Mesendoderm (in vitro differentiated cells): Measurements from ENCODE around the gene C11orf16.

Experiments
- DNase-seq: peaks from one replicate; pipeline ENCODE4 v3.0.0; 2013
- H2AK5ac ChIP-seq: 2 replicates; pipeline ENCODE4 v1.6.1; 2013; ENCODE audit warnings: low read length, inconsistent platforms
- H2BK120ac ChIP-seq: 2 replicates; pipeline ENCODE4 v1.6.1; 2013; ENCODE audit warnings: low read depth, mild to moderate bottlenecking, low read length, moderate library complexity, mixed read lengths
- H2BK15ac ChIP-seq: replicated peaks from 2 replicates; pipeline ENCODE4 v1.6.1; 2013; ENCODE audit warnings: low read depth, mild to moderate bottlenecking, moderate library complexity
- H2BK5ac ChIP-seq: 2 replicates; pipeline ENCODE4 v1.6.1; 2013; ENCODE audit warnings: low read length, inconsistent platforms
- H3K18ac ChIP-seq: 2 replicates; pipeline ENCODE4 v1.6.1; 2013; ENCODE audit warnings: mild to moderate bottlenecking, low read length, mixed read lengths
- H3K23ac ChIP-seq: one replicate; pipeline ENCODE4 v1.6.1; 2013; ENCODE audit warnings: low read length
- H3K27ac ChIP-seq: 2 replicates; pipeline ENCODE4 v1.5.1; 2013; ENCODE audit warnings: low read depth, mild to moderate bottlenecking, inconsistent platforms, low read length, moderate library complexity
- H3K27me3 ChIP-seq: 2 replicates; pipeline ENCODE4 v1.6.1; 2013; ENCODE audit warnings: low read length, control low read depth, mild to moderate bottlenecking, inconsistent platforms; ENCODE audit not compliant: insufficient read depth, poor library complexity
- H3K36me3 ChIP-seq: 2 replicates; pipeline ENCODE4 v1.6.1; 2013; ENCODE audit warnings: low read length, inconsistent platforms; ENCODE audit not compliant: control insufficient read depth, insufficient read depth
- H3K4ac ChIP-seq: one replicate; pipeline ENCODE4 v1.6.1; 2013; ENCODE audit warnings: low read depth, mild to moderate bottlenecking, low read length, moderate library complexity
- H3K4me1 ChIP-seq: 2 replicates; pipeline ENCODE4 v1.6.1; 2013; ENCODE audit warnings: low read depth, low read length, inconsistent platforms; ENCODE audit not compliant: control insufficient read depth
- H3K4me2 ChIP-seq: 2 replicates; pipeline ENCODE4 v1.6.1; 2013; ENCODE audit warnings: low read length
- H3K4me3 ChIP-seq: 2 replicates; pipeline ENCODE4 v1.5.1; 2013; ENCODE audit warnings: mild to moderate bottlenecking, low read length
- H3K56ac ChIP-seq: one replicate; pipeline ENCODE4 v1.6.1; 2013; ENCODE audit warnings: low read length
- H3K79me1 ChIP-seq: 2 replicates; pipeline ENCODE4 v1.6.1; 2013; ENCODE audit warnings: low read length, inconsistent platforms
- H3K79me2 ChIP-seq: 2 replicates; pipeline ENCODE4 v1.6.1; 2013; ENCODE audit warnings: mild to moderate bottlenecking, low read length; ENCODE audit not compliant: control insufficient read depth, insufficient read depth
- H3K9ac ChIP-seq: 2 replicates; pipeline ENCODE4 v1.6.1; 2013; ENCODE audit warnings: low read length, inconsistent platforms
- H4K5ac ChIP-seq: one replicate; pipeline ENCODE4 v1.6.1; 2013; ENCODE audit warnings: low read length
- H4K8ac ChIP-seq: one replicate; pipeline ENCODE4 v1.6.1; 2013; ENCODE audit warnings: low read depth, mild to moderate bottlenecking, control low read depth, low read length, moderate library complexity
- WGBS: extraction: QIAGEN DNeasy Blood & Tissue Kit; methylation state at CpG from one replicate; pipeline ENCODE4 v1.1.7; 2013; ENCODE audit warnings: low lambda C conversion rate, missing lambda C conversion rate; ENCODE audit not compliant: insufficient coverage; ENCODE audit errors: extremely low coverage; 5-methylcytosine and 5-hydroxymethylcytosine counted together

C11orf16 gene

GRCh38 chr11:8961401-8961800, 28.7 kb upstream of the C11orf16 start:
- Histone ChIP-seq H3K27ac (no peak overlapping the region), H3K79me1 (peaks cover 4% of the 10 kb centered on the region), H2BK15ac (no peak overlapping the region), H3K18ac (no peak overlapping the region), H2BK120ac (no peak overlapping the region), H3K27me3 (no peaks in the 10 kb centered on the region), H4K8ac (no peak overlapping the region), H3K36me3 (no peaks in the 10 kb centered on the region), H4K5ac (no peak overlapping the region), H3K56ac (no peak overlapping the region), H3K4me1 (no peaks in the 10 kb centered on the region), H2BK5ac (no peak overlapping the region), H3K23ac (no peak overlapping the region), H3K9ac (no peak overlapping the region), H3K4ac (no peak overlapping the region), H2AK5ac (no peak overlapping the region), H3K4me3 (no peak overlapping the region), H3K4me2 (no peak overlapping the region), H3K79me2 (peaks cover 2% of the 10 kb centered on the region)
- DNase-seq = no peak
- no CpG with 5 or more reads among the region's 2 CpGs for WGBS

DNA sequence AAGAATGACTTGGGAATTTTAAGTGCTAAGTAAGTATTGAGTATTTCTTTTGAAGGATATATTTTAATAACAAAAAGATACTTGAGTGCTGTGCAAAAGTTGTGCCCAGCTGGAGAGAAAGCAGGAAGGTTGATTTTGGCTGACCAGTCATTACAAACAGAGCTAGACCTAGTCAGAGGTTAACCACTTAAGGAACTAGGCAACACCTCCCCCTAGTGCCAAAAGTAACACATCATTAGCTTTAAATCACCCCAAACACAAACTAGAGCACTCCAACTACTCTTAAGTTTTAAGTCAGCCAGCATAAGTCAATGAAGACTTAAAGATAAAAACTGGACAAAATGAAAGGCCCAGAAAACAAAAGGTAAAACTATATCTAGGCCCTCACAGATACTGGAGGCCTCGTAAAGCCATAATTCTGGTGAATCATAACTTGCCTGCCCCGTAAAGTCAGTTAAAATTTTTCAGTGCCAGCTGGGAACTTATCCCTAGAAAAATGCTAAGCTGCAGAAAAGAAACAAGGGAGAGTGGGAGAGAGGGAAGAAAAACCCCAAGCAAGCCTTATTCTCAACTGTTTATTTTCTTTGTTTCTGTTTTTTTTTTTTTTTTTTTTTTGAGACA, 26.9 kb upstream of the C11orf16 start:
- H3K79me2 ChIP-seq = peaks cover 2% of the 10 kb centered on the region
- no peak overlapping the region for H3K4me3 ChIP-seq
- DNase-seq = peak; percentile 86
- H3K36me3 ChIP-seq = no peaks in the 10 kb centered on the region
- no peak overlapping the region for H3K27ac ChIP-seq
- no peak overlapping the region for H2BK5ac ChIP-seq
- no peak overlapping the region for H3K9ac ChIP-seq
- no peak overlapping the region for H3K18ac ChIP-seq
- no peak overlapping the region for H2BK120ac ChIP-seq
- H3K4me2 ChIP-seq = no peak overlapping the region
- H3K4me1 ChIP-seq = no peaks in the 10 kb centered on the region
- H4K5ac ChIP-seq = no peak overlapping the region
- H3K4ac ChIP-seq = no peak overlapping the region
- no peak overlapping the region for H2AK5ac ChIP-seq
- H3K27me3 ChIP-seq = no peaks in the 10 kb centered on the region
- no peak overlapping the region for H3K56ac ChIP-seq
- H3K79me1 ChIP-seq = peaks cover 4% of the 10 kb centered on the region
- no CpG with 5 or more reads among the region's 2 CpGs for WGBS
- H3K23ac ChIP-seq = no peak overlapping the region
- H4K8ac ChIP-seq = no peak overlapping the region
- no peak overlapping the region for H2BK15ac ChIP-seq

DNA sequence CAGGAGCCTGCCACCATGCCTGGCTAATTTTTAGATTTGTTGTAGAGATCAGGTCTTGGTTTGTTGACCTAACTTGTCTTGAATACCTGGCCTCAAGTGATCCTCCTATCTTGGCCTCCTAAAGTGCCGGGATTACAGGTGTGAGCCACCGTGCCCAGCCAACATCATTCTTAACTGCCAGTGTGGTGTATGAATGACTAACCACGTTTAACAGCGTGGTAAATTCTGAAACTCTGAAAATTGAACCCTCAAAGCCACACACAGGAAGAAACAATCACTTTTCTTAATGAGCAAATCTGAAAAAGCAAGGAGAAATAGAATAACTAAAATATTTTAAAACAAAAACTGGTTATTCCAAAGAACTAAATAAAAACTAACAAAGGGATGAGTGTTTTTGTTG, 24.1 kb upstream of the C11orf16 start:
- no peak overlapping the region for H3K9ac ChIP-seq
- no peak overlapping the region for H3K4me3 ChIP-seq
- H2BK5ac ChIP-seq = no peak overlapping the region
- no peak overlapping the region for H4K8ac ChIP-seq
- no peak overlapping the region for H3K23ac ChIP-seq
- H3K27ac ChIP-seq = no peak overlapping the region
- H3K36me3 ChIP-seq = no peaks in the 10 kb centered on the region
- no peak overlapping the region for H3K18ac ChIP-seq
- no peak overlapping the region for H4K5ac ChIP-seq
- WGBS = no CpG with 5 or more reads among the region's 4 CpGs
- H3K4me1 ChIP-seq = no peaks in the 10 kb centered on the region
- no peak overlapping the region for H2AK5ac ChIP-seq
- H3K27me3 ChIP-seq = no peaks in the 10 kb centered on the region
- H3K56ac ChIP-seq = no peak overlapping the region
- H2BK120ac ChIP-seq = no peak overlapping the region
- H3K79me1 ChIP-seq = peaks cover 2% of the 10 kb centered on the region
- DNase-seq = no peak
- H2BK15ac ChIP-seq = no peak overlapping the region
- H3K4ac ChIP-seq = no peak overlapping the region
- H3K79me2 ChIP-seq = no peaks in the 10 kb centered on the region
- no peak overlapping the region for H3K4me2 ChIP-seq

DNA sequence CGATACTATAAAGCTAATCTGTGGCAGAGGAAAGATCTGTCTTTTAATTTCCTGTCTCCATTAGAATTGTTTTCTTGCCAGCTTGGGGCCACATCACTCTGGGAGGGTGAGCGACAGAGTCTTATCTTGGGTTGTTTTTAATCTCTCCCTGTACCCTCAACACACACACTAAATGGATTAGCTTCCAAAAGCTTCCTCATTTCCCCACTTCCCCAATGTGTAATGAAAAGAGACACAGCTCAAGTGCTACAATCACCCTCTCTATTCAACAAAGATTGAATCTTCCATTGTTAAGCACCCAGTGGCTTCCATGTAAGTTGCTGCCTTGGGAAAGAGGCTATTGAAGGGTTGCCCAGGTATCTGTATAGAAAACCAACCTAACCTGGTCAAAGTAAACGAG, 16.1 kb upstream of the C11orf16 start:
- no peak overlapping the region for H3K4me3 ChIP-seq
- no peak overlapping the region for H3K4ac ChIP-seq
- H3K79me2 ChIP-seq = no peaks in the 10 kb centered on the region
- H3K9ac ChIP-seq = no peak overlapping the region
- WGBS = no CpG with 5 or more reads among the region's 3 CpGs
- peak; percentile 74 for DNase-seq
- H2AK5ac ChIP-seq = no peak overlapping the region
- H3K36me3 ChIP-seq = no peaks in the 10 kb centered on the region
- H3K27me3 ChIP-seq = no peaks in the 10 kb centered on the region
- H3K23ac ChIP-seq = no peak overlapping the region
- no peak overlapping the region for H2BK5ac ChIP-seq
- H3K4me1 ChIP-seq = no peaks in the 10 kb centered on the region
- no peak overlapping the region for H3K56ac ChIP-seq
- H2BK15ac ChIP-seq = no peak overlapping the region
- no peak overlapping the region for H3K27ac ChIP-seq
- no peak overlapping the region for H2BK120ac ChIP-seq
- no peak overlapping the region for H4K5ac ChIP-seq
- no peak overlapping the region for H4K8ac ChIP-seq
- H3K79me1 ChIP-seq = no peaks in the 10 kb centered on the region
- H3K4me2 ChIP-seq = no peak overlapping the region
- H3K18ac ChIP-seq = no peak overlapping the region

DNA sequence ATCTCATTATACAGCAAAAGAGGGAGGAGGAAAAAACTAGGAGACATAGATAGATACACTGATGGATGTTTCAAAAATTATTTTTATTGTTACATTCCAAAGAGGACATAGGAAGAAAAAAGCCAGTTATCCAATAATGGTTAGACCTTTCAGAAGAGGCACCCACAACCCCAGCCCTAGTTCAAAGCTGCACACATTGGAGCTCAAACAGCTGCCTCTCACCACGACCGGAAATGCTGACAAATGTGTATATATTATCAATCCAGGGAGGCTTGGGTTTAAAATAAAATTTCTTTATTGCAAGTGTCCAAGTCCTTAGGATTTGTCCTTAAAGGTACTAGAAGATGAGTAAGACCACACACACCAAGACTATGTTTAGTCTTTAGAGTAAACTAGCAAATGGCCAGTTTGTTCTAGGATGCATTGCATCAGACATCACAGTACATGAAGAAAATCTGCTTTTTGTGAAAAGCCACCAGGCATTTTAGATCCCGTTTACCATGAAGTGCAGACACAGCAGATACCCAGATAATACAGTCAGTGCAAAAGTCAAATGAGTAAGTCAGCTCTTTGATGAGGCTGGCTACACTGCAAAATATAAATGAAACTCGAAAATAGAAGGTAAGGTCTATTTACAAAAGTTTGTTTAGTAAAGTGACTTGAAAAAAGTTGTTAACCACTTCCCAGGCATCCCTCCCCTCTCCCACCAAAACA, 14.6 kb upstream of the C11orf16 start:
- no peak overlapping the region for H4K8ac ChIP-seq
- no peak overlapping the region for H2BK5ac ChIP-seq
- H4K5ac ChIP-seq = no peak overlapping the region
- H3K4ac ChIP-seq = no peak overlapping the region
- no peak overlapping the region for H3K4me2 ChIP-seq
- H3K18ac ChIP-seq = no peak overlapping the region
- no peak overlapping the region for H3K9ac ChIP-seq
- no peak for DNase-seq
- H3K79me2 ChIP-seq = no peaks in the 10 kb centered on the region
- H3K27ac ChIP-seq = no peak overlapping the region
- H3K23ac ChIP-seq = no peak overlapping the region
- no peak overlapping the region for H3K4me3 ChIP-seq
- no peak overlapping the region for H3K56ac ChIP-seq
- H3K36me3 ChIP-seq = no peaks in the 10 kb centered on the region
- H3K79me1 ChIP-seq = no peaks in the 10 kb centered on the region
- WGBS = no CpG with 5 or more reads among the region's 4 CpGs
- no peak overlapping the region for H2AK5ac ChIP-seq
- H2BK15ac ChIP-seq = no peak overlapping the region
- no peaks in the 10 kb centered on the region for H3K4me1 ChIP-seq
- no peak overlapping the region for H2BK120ac ChIP-seq
- H3K27me3 ChIP-seq = no peaks in the 10 kb centered on the region
